HepG2 (cell line): ENCODE data around the gene STXBP4. TPM values are rescaled to one million over a fixed set of nuclear protein-coding genes. Genes with fewer than 3 reads are reported as not detected.

Source experiments
- ATF7-NPFF ChIP-seq: sonication (generic); formaldehyde crosslinking; IDR thresholded peaks from 2 replicates; pipeline ENCODE4 v1.8.1; 2023; ENCODE audit warnings: mild to moderate bottlenecking, low read depth, missing genetic modification reagents, moderate library complexity
- CENPX ChIP-seq: sonication (generic); formaldehyde crosslinking; IDR thresholded peaks from 2 replicates; pipeline ENCODE4 v1.9.0; 2021; ENCODE audit warnings: mild to moderate bottlenecking, missing genetic modification reagents, moderate library complexity
- EED ChIP-seq: sonication (generic); formaldehyde crosslinking; IDR thresholded peaks from 2 replicates; pipeline ENCODE4 v1.5.0; 2020; ENCODE audit warnings: mild to moderate bottlenecking, missing genetic modification reagents
- HDAC2 ChIP-seq: sonication (generic); formaldehyde crosslinking; IDR thresholded peaks from 2 replicates; pipeline ENCODE4 v1.4.0; 2020; ENCODE audit warnings: missing genetic modification reagents
- SOX13 ChIP-seq, 3 experiments: fragments of 450-650 bp in 1 of 3; sonication (generic) in 1 of 3; formaldehyde crosslinking in 1 of 3; IDR thresholded peaks in 2 of 3; conservative IDR thresholded peaks in 1 of 3; 2 replicates each; pipeline versions ENCODE4 v1.5.0 to v1.6.1; 2016 to 2020; ENCODE audit warnings: antibody characterized with exemption in 1 of 3, mild to moderate bottlenecking in 1 of 3, missing compliant biosample characterization in 1 of 3, missing genetic modification reagents in 1 of 3, moderate library complexity in 1 of 3
- U2AF2 ChIP-seq: fragments of 200-400 bp; formaldehyde crosslinking; IDR thresholded peaks from 2 replicates; pipeline ENCODE4 v1.6.1; 2017; ENCODE audit warnings: low read depth, mild to moderate bottlenecking, low read length
- ZBTB38 ChIP-seq: sonication (generic); formaldehyde crosslinking; IDR thresholded peaks from 2 replicates; pipeline ENCODE4 v1.5.1; 2020; ENCODE audit warnings: mild to moderate bottlenecking, missing genetic modification reagents
- ZKSCAN1 ChIP-seq: fragments of 150-350 bp; IDR thresholded peaks from 2 replicates; pipeline ENCODE4 v1.6.1; 2014; ENCODE audit warnings: low read length
- ZNF891 ChIP-seq: sonication (generic); formaldehyde crosslinking; IDR thresholded peaks from 2 replicates; pipeline ENCODE4 v1.5.0; 2020; ENCODE audit warnings: mild to moderate bottlenecking, missing genetic modification reagents
- polyA plus RNA-seq, 8 experiments: library from polyadenylated mRNA; depleted of rRNA in 3 of 8; stranded (reverse) in 7 of 8; unstranded in 1 of 8; fragments of >200 nt; fragmentation: Illumina TruSeq in 4 of 8; extraction: Trizol in 4 of 8; gene quantifications; 2 replicates each; pipeline versions ENCODE4 v1.2.1 to v1.2.3, GENCODE V29; 2011 to 2016; ENCODE audit warnings: low read depth in 4 of 8, missing spikeins in 1 of 8, mixed read lengths in 1 of 8; ENCODE audit not compliant: insufficient read depth in 1 of 8
- total RNA-seq, 5 experiments: library from RNA; depleted of rRNA; stranded (reverse); fragments of >200 nt; fragmentation: Illumina TruSeq; extraction: Trizol; gene quantifications; 2 replicates each; pipeline ENCODE4 v1.2.3, GENCODE V29; 2016; ENCODE audit warnings: low read depth in 1 of 5
- TF ChIP-seq, protein P1 (sequence below): sonication (generic); formaldehyde crosslinking; IDR thresholded peaks from 2 replicates; pipeline ENCODE4 v1.4.0; 2020; ENCODE audit warnings: missing genetic modification reagents
- TF ChIP-seq, protein P2 (sequence below): sonication (generic); formaldehyde crosslinking; IDR thresholded peaks from 2 replicates; pipeline ENCODE4 v1.5.0; 2020; ENCODE audit warnings: missing genetic modification reagents
- TF ChIP-seq, protein P3 (sequence below): sonication (generic); formaldehyde crosslinking; IDR thresholded peaks from 2 replicates; pipeline ENCODE4 v1.4.0; 2020; ENCODE audit warnings: missing genetic modification reagents
- TF ChIP-seq, protein P4 (sequence below): IDR thresholded peaks from 2 replicates; pipeline ENCODE4 v1.6.1; 2016; ENCODE audit warnings: low read depth
- TF ChIP-seq, protein P5 (sequence below): sonication (generic); formaldehyde crosslinking; IDR thresholded peaks from 2 replicates; pipeline ENCODE4 v1.4.0; 2020; ENCODE audit warnings: missing genetic modification reagents, mild to moderate bottlenecking, borderline replicate concordance
- TF ChIP-seq, protein P6 (sequence below): sonication (generic); formaldehyde crosslinking; IDR thresholded peaks from 2 replicates; pipeline ENCODE4 v1.5.1; 2020; ENCODE audit warnings: mild to moderate bottlenecking, moderate library complexity, missing genetic modification reagents

The STXBP4 gene
- total and polyA plus RNA-seq, 2 of the 13 experiments (the other 11 are each of a cell fraction or from before 2014, with no cell fraction given) = 8.5 to 36.1 TPM

DNA sequence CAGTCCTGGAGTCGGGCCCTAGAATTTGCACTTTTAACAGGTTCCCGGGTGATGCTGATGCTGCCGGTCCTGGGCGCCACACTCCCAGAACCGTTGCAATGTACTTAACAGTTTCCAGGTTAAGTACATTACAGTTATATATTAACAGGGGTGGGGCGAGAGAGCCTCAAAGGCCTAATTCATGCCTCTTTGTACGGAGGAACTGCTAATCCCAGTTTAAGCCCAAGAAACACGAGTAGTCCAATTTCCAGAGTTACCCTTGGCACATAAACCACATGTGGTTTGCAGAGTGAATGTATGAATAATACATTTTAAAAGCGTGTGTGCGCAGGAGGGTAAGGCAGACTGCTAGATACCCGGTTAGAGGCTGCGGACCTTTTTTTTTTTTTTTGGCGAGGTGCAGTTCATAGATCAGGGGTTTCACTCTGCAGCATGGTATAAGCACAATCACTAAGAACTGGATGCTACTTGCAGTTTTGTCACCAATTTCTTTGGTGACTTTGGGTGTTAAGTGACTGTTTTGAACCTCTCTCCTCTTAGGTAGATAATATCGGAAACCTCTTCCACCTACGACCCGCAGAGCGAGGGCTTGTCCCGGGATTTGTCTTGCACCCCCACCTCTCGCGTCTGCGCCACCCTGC, 824 bp upstream of the STXBP4 start (continued):
- TF ChIP-seq, protein P1, sequence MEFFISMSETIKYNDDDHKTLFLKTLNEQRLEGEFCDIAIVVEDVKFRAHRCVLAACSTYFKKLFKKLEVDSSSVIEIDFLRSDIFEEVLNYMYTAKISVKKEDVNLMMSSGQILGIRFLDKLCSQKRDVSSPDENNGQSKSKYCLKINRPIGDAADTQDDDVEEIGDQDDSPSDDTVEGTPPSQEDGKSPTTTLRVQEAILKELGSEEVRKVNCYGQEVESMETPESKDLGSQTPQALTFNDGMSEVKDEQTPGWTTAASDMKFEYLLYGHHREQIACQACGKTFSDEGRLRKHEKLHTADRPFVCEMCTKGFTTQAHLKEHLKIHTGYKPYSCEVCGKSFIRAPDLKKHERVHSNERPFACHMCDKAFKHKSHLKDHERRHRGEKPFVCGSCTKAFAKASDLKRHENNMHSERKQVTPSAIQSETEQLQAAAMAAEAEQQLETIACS (CRISPR knock-in tag) = no peak
- no peak for TF ChIP-seq ZNF891 (CRISPR knock-in tag)
- TF ChIP-seq, protein P2, sequence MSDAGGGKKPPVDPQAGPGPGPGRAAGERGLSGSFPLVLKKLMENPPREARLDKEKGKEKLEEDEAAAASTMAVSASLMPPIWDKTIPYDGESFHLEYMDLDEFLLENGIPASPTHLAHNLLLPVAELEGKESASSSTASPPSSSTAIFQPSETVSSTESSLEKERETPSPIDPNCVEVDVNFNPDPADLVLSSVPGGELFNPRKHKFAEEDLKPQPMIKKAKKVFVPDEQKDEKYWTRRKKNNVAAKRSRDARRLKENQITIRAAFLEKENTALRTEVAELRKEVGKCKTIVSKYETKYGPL (CRISPR knock-in tag) = no peak
- no peak for TF ChIP-seq ATF7-NPFF
- no peak for TF ChIP-seq U2AF2
- no peak for TF ChIP-seq ZKSCAN1
- no peak for TF ChIP-seq CENPX (CRISPR knock-in tag)
- TF ChIP-seq, protein P3, sequence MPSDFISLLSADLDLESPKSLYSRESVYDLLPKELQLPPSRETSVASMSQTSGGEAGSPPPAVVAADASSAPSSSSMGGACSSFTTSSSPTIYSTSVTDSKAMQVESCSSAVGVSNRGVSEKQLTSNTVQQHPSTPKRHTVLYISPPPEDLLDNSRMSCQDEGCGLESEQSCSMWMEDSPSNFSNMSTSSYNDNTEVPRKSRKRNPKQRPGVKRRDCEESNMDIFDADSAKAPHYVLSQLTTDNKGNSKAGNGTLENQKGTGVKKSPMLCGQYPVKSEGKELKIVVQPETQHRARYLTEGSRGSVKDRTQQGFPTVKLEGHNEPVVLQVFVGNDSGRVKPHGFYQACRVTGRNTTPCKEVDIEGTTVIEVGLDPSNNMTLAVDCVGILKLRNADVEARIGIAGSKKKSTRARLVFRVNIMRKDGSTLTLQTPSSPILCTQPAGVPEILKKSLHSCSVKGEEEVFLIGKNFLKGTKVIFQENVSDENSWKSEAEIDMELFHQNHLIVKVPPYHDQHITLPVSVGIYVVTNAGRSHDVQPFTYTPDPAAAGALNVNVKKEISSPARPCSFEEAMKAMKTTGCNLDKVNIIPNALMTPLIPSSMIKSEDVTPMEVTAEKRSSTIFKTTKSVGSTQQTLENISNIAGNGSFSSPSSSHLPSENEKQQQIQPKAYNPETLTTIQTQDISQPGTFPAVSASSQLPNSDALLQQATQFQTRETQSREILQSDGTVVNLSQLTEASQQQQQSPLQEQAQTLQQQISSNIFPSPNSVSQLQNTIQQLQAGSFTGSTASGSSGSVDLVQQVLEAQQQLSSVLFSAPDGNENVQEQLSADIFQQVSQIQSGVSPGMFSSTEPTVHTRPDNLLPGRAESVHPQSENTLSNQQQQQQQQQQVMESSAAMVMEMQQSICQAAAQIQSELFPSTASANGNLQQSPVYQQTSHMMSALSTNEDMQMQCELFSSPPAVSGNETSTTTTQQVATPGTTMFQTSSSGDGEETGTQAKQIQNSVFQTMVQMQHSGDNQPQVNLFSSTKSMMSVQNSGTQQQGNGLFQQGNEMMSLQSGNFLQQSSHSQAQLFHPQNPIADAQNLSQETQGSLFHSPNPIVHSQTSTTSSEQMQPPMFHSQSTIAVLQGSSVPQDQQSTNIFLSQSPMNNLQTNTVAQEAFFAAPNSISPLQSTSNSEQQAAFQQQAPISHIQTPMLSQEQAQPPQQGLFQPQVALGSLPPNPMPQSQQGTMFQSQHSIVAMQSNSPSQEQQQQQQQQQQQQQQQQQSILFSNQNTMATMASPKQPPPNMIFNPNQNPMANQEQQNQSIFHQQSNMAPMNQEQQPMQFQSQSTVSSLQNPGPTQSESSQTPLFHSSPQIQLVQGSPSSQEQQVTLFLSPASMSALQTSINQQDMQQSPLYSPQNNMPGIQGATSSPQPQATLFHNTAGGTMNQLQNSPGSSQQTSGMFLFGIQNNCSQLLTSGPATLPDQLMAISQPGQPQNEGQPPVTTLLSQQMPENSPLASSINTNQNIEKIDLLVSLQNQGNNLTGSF (CRISPR knock-in tag) = no peak
- TF ChIP-seq SOX13 (IDR thresholded peaks at IDR 0.05) = no peak
- no peak for TF ChIP-seq SOX13 (CRISPR knock-in tag; conservative IDR thresholded peaks at IDR 0.05 in 1 of 2, IDR thresholded peaks at IDR 0.05 in 1 of 2)
- no peak for TF ChIP-seq ZBTB38 (CRISPR knock-in tag)
- TF ChIP-seq, protein P4, sequence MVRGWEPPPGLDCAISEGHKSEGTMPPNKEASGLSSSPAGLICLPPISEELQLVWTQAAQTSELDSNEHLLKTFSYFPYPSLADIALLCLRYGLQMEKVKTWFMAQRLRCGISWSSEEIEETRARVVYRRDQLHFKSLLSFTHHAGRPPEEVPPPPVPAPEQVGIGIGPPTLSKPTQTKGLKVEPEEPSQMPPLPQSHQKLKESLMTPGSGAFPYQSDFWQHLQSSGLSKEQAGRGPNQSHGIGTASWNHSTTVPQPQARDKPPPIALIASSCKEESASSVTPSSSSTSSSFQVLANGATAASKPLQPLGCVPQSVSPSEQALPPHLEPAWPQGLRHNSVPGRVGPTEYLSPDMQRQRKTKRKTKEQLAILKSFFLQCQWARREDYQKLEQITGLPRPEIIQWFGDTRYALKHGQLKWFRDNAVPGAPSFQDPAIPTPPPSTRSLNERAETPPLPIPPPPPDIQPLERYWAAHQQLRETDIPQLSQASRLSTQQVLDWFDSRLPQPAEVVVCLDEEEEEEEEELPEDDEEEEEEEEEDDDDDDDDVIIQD (CRISPR knock-in tag) = no peak; the same call in 1 of the 2 replicates
- TF ChIP-seq, protein P5, sequence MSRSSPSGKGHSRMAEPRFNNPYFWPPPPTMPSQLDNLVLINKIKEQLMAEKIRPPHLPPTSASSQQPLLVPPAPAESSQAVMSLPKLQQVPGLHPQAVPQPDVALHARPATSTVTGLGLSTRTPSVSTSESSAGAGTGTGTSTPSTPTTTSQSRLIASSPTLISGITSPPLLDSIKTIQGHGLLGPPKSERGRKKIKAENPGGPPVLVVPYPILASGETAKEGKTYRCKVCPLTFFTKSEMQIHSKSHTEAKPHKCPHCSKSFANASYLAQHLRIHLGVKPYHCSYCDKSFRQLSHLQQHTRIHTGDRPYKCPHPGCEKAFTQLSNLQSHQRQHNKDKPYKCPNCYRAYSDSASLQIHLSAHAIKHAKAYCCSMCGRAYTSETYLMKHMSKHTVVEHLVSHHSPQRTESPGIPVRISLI = peak; percentile 88
- TF ChIP-seq EED (CRISPR knock-in tag) = no peak
- TF ChIP-seq, protein P6, sequence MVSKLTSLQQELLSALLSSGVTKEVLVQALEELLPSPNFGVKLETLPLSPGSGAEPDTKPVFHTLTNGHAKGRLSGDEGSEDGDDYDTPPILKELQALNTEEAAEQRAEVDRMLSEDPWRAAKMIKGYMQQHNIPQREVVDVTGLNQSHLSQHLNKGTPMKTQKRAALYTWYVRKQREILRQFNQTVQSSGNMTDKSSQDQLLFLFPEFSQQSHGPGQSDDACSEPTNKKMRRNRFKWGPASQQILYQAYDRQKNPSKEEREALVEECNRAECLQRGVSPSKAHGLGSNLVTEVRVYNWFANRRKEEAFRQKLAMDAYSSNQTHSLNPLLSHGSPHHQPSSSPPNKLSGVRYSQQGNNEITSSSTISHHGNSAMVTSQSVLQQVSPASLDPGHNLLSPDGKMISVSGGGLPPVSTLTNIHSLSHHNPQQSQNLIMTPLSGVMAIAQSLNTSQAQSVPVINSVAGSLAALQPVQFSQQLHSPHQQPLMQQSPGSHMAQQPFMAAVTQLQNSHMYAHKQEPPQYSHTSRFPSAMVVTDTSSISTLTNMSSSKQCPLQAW = peak; percentile 73; the same call in 1 of the 2 replicates
- peak; percentile 21; the same call in 1 of the 2 replicates for TF ChIP-seq HDAC2 (CRISPR knock-in tag)
